Activated CD4-positive, CD25-positive, alpha-beta regulatory T cell treated with anti-CD3 and anti-CD28 coated beads, Interleukin-2, amount 50 U/mL, for 72 hours (primary cell): Measurements from ENCODE around the gene PACC1.
"Not testable (repeated sequence)": the region's sequence is repeated elsewhere in the genome, so short reads cannot be mapped to it uniquely, and the experiment has no call there.

Source experiments
- DNase-seq: peaks from one replicate; pipeline ENCODE4 v3.0.0; 2021

PACC1 gene

GRCh38 chr1:212395678-212396437 lies 18.8 kb downstream of the PACC1 start:
- not testable (repeated sequence) for DNase-seq

GRCh38 chr1:212388985-212389716 lies 25.5 kb downstream of the PACC1 start:
- DNase-seq, result no peak

- DNase-seq, result no peak
These were observed 28.7 kb downstream of the PACC1 start for GRCh38 chr1:212386029-212386428.

GRCh38 chr1:212381397-212382035 lies 33.2 kb downstream of the PACC1 start:
- no peak for DNase-seq

- no peak for DNase-seq
These were observed 35.3 kb downstream of the PACC1 start for GRCh38 chr1:212379366-212379765.

GRCh38 chr1:212377644-212378043 lies 37.0 kb downstream of the PACC1 start:
- DNase-seq, result no peak

GRCh38 chr1:212375986-212376385 lies 38.7 kb downstream of the PACC1 start:
- DNase-seq, result no peak

GRCh38 chr1:212368073-212368484 lies 46.6 kb downstream of the PACC1 start:
- DNase-seq, result no peak

- no peak for DNase-seq
These were observed 47.1 kb downstream of the PACC1 start for GRCh38 chr1:212367474-212368072.

- no peak for DNase-seq
These were observed 47.8 kb downstream of the PACC1 start for GRCh38 chr1:212366901-212367300.

- DNase-seq, result no peak
These were observed 49.7 kb downstream of the PACC1 start for GRCh38 chr1:212364985-212365384.

GRCh38 chr1:212359794-212360479 lies 54.7 kb downstream of the PACC1 start:
- no peak for DNase-seq

- DNase-seq, result no peak
These were observed 59.3 kb downstream of the PACC1 start for GRCh38 chr1:212355230-212355969.

- DNase-seq, result no peak
These were observed 60.2 kb downstream of the PACC1 start for GRCh38 chr1:212354464-212354863.

GRCh38 chr1:212353181-212353580 lies 61.5 kb downstream of the PACC1 start:
- DNase-seq, result no peak

- DNase-seq, result no peak
These were observed 62.9 kb downstream of the PACC1 start for GRCh38 chr1:212351588-212352362.

GRCh38 chr1:212346601-212347000 lies 68.1 kb downstream of the PACC1 start:
- no peak for DNase-seq

- no peak for DNase-seq
These were observed 69.8 kb downstream of the PACC1 start for GRCh38 chr1:212344905-212345304.

GRCh38 chr1:212341090-212341489 lies 73.6 kb downstream of the PACC1 start:
- DNase-seq, result no peak

GRCh38 chr1:212329105-212329504 lies 85.6 kb downstream of the PACC1 start:
- DNase-seq, result no peak

GRCh38 chr1:212328248-212328647 lies 86.4 kb downstream of the PACC1 start:
- no peak for DNase-seq
